HG03064 (cell line): ENCODE results near the gene MAPK1.
"Not testable (repeated sequence)": the region's sequence is repeated elsewhere in the genome, so short reads cannot be mapped to it uniquely, and the experiment has no call there.

Source experiments
- ATAC-seq: cut with Tn5 transposase; IDR thresholded peaks from one replicate; pipeline ENCODE4 v1.9.1; 2021; ENCODE audit warnings: low read depth; ENCODE audit not compliant: unreplicated experiment

MAPK1 gene

DNA sequence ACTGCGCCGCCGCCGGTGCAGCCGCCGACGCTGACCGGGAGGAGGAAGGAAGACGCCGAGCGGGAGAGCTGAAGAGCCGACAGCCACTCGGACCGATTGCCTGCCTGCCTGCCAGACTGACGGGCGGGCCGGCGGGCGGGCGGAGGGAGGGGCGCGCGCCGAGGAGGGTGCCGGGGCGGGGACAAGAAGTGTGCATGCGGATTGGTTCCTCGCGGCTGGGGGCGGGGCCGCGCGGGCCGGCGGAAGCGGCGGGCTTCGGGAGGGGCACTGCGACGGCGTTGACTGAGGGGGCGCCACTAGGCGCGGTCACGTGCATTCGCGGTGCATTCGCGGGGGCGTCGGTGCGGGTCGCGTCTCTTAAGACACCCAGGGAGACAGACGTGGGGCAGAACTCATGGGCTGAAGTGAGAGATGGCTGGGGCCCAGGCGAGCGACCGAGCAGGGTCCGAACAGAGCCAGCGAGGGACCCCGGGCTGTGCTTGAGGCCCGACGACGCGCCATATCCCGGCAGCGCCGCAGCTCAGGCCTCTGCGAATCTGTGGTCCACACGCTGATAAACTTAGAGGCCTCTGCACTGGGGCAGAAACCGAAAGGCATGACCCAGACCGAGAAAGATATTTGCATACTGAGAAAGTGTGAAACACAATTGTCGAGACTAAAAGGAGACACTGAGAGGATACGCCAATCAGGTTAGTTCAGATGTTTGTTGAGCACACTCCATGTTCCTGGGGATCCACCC, at the start of gene MAPK1:
Gene MAPK1 (minus strand): TSS at position 118 of the 739 bp plus-strand sequence. CDS start 205 bp downstream, outside the sequence.
- ATAC-seq, result peak; percentile 77

DNA sequence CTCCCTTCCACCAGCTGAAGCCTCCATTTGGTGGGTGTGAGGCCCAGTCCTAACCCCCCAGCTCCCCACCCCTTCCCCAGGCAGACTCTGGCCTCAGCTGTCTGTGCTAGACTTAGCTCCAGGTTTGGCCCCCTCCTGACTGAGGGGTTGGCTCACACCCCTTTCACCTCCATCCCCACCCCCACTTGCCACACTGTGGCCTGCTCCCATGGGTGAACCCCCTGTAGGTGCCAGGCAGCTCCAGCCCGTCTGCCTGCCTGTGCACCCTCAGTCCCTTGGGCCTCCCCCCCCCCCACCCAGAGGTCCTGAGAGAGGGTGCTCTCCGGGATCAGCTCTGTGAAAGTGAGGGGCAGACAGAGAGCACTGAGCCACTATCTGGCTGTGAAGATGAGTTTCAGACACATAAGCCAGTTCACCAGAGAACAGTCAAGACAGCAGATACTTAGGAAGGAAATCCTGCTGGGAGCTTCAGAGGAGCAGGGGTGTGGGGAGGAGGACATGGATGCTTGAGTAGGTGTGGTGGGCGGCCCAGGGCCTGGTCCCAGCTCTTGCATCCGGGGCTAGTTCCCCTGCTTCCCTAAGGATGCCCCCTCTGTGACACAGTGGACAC, 49.0 kb upstream of the MAPK1 start:
- ATAC-seq, result no peak

DNA sequence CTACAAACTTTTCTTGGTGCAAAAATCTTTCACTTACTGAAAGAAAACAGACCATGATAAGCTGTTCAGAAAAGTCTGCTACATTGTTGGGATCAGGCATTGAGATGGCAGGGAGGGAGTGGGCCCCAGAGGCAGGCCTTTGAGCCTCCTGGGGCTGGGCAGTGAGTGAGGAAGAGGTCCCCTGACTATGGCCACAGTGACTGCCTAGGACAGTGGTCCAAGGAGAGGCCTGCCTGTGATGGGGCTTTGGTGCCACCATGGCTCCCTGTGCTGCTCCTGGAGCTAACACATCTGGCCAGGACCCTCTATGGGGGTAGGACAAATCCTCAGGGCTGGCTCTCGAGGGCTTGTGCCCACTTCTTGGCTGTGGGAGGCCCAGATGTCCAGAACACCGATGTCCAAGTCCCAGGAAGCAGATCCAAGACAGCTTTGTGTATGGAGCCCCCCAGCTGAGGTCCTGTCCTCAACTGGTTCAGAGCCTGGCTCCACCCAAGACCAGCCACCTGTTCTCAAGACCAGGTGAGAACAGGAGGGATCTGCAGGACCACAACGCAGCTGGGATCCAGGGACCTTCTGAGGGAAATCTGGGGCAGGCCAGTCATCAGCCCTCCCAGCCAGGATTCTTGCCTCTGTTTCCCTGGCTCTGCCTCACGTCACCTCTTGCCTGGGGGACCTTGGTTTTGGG, 48.3 kb upstream of the MAPK1 start:
- ATAC-seq, result no peak

DNA sequence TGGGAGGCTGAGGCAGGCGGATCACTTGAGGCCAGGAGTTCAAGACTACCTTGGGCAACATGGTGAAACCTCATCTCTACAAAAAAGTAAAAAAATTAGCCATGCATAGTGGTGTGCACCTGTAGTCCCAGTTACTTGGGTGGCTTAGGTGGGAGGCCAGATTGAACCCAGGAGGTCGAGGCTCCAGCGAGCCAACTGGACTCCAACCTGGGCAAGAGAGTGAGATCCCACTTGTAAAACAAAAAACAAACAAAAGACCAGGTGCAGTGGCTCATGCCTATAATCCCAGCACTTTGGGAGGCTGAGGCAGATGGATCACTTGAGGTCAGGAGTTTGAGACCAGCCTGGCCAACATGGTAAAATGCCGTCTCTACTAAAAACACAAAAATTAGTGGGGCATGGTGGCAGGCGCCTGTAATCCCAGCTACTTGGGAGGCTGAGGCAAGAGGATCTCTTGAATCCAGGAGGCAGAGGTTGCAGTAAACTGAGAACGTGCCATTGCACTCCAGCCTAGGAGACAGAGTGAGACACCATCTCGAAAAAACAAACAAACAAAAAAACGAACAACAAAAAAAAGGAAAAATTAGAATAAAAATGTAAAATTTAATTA, 46.7 kb upstream of the MAPK1 start:
- not testable (repeated sequence) for ATAC-seq

DNA sequence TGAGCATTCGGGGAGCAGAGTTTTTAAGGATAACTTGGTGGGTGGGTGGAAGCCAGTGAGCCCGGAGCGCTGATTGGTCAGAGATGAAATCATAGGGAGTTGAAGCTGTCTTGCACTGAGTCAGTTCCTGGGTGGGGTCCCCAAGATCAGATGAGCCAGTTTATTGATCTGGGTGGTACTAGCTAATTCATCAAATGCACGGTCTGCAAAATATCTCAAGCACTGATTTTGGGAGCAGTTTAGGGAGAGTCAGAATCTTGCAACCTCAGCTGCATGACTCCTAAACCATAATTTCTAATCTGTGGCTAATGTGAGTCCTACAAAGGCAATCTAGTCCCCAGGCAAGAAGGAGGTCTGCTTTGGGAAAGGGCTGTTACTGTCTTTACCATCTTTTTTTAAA, 42.9 kb upstream of the MAPK1 start:
- not testable (repeated sequence) for ATAC-seq

DNA sequence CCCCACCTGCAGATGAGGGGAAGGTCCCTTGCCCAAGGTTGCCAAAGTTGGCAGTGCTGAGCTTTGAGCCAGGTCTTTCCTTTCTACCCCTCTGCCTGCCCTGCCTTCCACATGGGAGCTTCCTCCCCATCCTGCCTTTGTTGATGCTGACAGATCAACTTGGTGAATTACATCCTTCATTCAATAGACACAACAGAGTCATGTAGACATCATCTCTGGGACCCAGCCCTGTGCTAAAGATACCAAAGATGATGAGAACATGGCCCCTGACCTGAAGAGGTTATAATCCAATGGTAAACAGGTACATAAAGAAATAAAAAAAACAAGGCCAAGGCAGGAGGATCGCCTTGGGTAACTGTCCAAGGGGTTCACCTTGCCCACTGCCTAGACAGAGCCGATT, 42.4 kb upstream of the MAPK1 start:
- ATAC-seq, result no peak

DNA sequence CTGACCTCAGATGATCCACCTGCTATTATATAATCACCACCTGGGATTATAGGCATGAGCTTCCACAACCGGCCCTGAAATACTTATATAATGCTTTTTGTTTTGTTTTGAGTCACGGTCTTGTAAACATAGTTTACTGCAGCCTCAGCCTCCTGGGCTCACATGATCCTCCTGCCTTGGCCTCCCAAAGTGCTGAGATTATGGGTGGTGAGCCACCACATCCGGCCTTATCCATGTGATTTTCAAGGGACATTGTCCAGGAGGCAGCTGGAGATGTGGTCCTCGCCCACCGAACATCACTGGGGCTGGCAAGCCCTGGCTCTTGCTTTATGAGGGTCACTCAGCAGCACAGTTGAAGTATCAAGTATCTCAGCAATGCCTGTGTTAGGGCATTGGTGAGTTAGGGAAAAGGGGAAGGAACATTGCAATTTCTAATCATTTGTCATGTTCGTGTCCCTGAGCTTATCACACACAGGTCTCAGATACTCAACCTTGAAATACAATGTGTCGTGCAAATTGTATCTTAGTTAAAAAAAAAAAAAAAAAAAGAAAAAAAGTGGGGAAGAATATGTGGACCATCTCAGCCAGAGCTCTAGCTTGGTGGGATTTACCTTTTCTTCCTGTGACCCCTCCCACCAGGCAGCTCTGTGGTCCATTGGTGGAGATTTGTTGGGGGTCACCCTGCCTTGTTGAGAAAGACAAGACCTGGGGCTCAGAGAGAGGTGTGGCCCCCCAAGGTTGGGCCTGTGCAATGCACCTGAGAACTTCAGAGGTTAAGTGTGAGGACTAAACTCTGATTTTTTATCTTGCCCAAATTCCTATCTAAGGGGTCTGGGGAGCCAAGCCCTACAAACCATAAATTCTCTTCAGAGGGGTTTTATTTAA, 40.4 kb upstream of the MAPK1 start:
- ATAC-seq, result no peak

DNA sequence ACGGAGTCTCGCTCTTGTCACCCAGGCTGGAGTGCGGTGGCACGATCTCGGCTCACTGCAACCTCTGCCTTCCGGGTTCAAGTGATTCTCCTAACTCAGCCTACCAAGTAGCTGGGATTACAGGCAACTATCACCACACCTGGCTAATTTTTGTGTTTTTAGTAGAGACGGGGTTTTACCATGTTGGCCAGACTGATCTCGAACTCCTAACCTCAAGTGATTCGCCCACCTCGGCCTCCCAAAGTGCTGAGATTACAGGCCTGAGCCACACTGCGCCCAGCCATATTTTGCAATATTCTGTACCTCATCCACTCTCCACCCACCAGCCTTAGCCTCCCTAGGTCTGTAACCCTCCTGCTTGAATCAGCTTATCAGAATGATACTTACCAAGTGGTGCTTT, 37.8 kb upstream of the MAPK1 start:
- ATAC-seq, result not testable (repeated sequence)

DNA sequence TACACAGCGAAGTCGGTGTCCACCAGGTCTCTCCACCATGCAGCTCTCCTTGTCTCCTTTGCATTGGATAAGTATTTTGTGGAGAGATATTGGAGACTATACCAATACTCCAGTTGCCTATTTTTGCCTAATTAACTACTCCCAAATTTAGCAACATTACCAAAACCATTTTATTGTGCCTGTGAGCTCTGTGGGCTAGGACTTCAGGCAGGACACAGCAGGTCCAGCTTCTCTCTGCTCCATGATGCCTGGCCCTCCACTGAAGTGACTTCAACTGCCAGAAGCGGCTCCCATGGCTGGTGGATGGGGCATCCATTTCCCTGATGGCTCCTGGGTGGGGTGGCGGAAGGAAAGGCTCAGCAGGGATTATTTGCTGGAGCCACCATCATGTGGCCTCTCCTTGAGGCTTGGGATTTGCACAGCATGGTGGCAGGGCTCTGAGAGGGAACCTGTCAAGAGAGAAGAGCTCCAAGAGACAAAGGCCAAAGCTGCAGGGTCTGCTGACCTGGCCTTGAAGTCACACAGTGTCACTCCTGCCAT, 36.9 kb upstream of the MAPK1 start:
- no peak for ATAC-seq

DNA sequence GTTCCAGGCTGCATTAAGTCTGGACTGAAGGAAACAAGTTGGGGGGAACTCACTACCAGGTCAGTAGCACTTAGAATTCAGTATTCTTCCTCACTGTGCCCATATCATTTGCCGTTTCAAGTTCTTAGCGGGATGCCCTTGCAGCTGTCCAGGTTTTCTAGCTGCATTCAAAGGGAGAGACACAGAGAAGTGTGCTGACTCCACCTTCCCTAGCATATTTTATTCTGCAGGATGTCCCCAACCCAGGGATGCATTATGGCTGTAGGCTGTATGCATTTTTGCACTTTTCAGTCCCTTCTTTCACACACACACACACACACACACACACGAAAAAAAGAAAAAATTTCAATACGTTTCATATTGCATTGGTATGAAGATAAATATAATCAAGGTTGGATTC, 35.8 kb upstream of the MAPK1 start:
- ATAC-seq, result no peak

DNA sequence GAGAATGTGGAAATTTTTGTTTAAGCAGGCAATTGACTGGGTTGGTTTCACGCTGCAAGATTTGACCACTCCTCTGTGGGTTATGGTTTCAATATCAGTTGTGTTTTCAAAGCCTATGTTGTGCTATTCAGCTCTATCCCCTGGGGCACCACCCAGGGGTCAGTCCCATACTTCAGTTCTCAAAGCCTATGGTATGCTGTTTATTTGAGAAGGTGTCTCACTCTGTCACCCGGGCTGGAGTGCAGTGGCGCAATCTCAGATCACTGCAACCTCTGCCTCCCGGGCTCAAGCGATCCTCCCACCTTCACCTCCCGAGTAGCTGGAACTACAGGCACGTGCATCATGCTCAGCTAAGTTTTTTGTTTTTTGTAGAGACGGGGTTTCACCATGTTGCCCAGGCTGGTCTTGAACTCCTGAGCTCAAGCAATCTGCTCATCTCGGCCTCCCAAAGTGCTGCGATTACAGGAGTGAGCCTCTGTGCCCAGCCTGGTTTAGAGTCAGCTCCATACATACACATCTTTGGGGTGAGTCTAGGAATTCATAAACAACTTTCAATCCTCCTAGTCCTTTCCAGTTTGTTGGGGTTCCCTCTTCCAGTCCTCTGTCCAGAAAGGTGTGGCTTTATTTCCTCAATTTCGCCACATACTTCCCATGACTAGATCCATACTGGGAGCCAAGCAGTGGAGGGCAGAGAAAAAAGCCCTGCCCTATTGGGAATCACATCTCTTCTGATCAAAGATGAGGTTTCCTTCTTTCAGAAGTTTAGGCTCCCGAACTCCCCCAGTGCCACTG, 35.0 kb upstream of the MAPK1 start:
- no peak for ATAC-seq

DNA sequence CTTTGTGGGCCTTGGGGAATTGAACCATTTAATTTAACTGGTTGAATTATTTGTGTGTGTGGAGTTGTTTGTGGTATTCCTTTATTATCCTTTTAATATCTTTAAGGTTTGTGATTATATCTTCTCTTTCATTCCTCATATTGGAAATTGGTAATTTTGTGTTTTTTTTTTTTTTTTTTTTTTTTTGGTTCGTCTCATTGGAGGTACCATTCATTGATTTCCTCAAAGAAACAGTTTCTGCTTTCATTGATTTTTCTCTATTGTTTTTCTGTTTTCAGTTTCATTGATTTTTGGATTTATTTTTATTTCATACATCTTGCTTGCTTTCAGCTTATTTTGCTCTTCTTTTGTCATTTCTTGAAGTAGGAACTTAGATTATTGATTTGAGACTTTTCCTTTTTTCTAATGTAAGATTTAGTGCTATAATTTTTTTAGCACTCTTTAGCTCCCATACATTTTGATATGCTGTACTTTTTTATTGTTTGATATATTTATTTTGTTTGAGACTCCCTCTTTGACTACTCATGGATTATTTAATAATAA, 31.0 kb upstream of the MAPK1 start:
- ATAC-seq, result no peak

DNA sequence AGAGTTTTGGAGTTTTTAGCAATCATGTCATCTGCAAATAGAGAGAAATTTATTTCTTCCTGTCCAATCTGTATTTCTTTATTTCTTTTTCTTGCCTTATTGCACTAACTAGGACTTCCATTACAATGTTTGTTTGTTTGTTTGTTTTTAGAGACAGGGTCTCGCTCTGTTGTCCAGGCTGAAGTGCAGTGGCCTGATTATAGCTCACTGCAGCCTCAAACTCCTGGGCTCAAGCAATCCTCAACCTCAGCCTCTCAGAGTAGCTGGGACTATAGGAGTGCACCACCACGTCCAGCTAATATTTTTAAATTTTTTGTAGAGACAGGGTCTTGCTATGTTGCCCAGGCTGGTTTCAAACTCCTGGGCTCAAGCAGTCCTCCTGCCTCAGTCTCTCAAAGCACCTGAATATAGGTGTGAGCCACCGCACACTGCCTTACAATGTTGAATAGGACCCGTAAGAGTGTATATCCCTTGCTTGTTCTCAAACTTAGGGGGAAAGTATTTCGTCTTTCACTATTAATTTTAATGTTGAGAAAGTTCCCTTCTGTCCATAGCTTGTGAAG, 29.6 kb upstream of the MAPK1 start:
- no peak for ATAC-seq

DNA sequence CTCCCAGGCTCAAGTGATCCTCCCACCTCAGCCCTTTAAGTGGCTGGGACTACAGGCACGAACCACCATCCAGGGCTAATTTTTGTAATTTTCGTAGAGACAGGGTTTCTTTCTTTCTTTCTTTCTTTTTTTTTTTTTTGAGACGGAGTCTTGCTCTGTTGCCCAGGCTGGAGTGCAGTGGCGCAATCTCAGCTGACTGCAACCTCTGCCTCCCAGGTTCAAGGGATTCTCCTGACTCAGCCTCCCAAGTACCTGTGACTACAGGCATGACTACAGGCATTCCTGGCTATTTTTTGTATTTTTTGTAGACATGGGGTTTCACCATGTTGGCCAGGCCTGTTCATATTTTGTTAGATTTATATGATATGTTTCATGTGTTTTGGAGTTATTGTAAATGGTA, 28.8 kb upstream of the MAPK1 start:
- ATAC-seq, result not testable (repeated sequence)

DNA sequence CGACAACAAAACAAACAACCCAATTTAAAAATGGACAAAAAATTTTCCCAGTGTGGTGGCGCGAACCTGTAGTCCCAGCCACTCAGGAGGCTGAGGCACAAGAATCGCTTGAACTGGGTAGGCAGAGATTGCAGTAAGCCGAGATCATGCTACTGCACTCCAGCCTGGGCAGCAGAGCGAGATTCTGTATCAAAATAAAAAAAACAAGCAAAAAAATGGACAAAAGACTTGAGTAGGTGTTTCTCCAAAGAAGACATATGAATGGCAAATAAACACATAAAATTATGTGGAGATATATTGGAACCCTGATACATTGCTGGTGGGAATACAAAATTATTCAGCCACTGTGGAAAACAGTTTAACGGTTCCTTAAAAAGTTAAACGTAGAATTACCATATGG, 27.4 kb upstream of the MAPK1 start:
- no peak for ATAC-seq

DNA sequence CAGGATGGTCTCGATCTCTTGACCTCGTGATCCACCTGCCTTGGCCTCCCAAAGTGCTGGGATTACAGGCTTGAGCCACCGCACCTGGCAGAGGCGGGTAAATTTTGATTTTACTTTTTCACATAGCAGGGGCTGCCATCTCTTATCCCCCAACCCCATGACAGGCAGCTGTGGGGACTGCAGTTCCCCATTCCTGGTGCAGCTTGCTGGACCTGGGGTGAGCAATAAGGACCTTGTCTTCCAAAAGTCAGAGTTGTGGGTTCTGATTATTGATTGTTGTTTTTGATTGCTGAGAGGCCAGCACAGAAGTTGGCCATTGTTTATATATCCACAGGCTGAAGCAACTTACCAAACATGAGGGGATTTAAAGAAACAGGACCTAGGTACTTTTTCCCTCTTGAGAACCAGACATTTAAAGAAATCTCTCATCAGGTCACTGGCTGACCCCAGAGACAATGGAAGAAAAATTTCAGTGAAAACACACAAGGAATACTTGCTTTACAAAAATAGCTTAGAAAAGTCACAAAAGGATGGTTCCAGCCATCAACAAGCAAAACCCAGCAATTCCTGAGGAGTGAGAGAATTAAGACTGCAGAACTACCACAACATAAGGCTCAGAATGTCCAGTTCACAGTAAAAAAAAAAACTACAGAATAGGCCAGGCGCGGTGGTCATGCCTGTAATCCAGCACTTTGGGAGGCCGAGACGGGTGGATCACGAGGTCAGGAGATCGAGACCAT, 22.0 kb upstream of the MAPK1 start:
- no peak for ATAC-seq

DNA sequence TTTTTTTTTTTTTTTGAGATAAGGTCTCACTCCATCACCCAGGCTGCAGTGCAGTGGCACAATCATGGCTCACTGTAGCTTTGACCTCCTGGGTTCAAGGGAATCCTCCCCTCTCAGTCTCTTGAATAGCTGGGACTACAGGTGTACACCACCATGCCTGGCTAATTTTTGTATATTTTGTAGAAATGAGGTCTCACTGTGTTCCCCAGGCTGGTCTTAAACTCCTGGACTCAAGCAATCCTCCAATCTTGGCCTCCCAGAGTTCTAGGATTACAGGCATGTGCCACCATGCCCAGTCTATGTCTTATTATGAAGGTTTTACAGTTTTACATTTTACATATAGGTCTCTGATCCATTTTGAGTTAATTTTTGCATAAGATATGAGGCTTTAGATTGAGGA, 20.4 kb upstream of the MAPK1 start:
- no peak for ATAC-seq

DNA sequence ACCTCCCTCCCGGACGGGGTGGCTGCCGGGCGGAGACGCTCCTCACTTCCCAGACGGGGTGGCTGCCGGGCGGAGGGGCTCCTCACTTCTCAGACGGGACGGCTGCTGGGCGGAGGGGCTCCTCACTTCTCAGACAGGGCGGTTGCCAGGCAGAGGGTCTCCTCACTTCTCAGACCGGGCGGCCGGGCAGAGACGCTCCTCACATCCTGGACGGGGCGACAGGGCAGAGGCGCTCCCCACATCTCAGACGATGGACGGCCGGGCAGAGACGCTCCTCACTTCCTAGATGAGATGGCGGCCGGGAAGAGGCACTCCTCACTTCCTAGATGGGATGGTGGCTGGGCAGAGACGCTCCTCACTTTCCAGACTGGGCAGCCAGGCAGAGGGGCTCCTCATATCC, 16.5 kb upstream of the MAPK1 start:
- ATAC-seq, result not testable (repeated sequence)
